Astrocyte of the cerebellum (primary cell): ENCODE results near the gene KCNJ9.

Source experiments
- DNase-seq: peaks from one replicate; pipeline ENCODE4 v3.0.0-alpha.2; 2011; ENCODE audit warnings: low read depth
- H3K4me3 ChIP-seq: 2 replicates; pipeline ENCODE4 v1.5.1; 2011; ENCODE audit warnings: mild to moderate bottlenecking, low read depth, low read length, moderate library complexity
- CTCF ChIP-seq: IDR thresholded peaks from 2 replicates; pipeline ENCODE4 v1.5.1; 2012; ENCODE audit warnings: low read length, low read depth, moderate library complexity, mild to moderate bottlenecking; ENCODE audit errors: missing control alignments
- in situ Hi-C: cut with HindIII; loops from 2 replicates; pipeline ENCODE4 v1.10.0; 2017; ENCODE audit warnings: low sequenced_read_pairs

KCNJ9 gene

DNA sequence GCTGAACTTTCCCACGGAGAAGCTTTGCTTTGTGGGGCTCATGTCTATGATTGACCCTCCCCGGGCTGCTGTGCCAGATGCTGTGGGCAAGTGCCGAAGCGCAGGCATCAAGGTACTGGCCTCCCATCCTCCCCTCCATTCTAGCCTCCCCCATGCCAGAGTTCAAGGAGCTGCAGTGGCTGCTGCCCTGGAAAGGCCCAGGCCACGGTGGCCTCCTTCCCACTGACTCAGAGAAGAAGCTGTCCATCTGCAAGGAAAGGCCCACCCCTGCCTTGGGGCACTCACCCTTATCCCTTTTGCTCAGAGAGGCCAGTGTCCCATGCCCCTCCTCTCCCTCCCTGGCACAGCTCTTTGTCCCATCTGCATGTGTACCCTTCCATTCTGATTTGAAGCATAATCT is 49.1 kb downstream of the KCNJ9 start:
- in situ Hi-C loops = no loop called here
- no peak for DNase-seq
- TF ChIP-seq CTCF = no peak
- H3K4me3 ChIP-seq = no peak overlapping the region

GRCh38 chr1:160130939-160131338 is 49.6 kb downstream of the KCNJ9 start:
- H3K4me3 ChIP-seq = no peak overlapping the region
- DNase-seq = no peak

GRCh38 chr1:160131803-160132565 is 50.6 kb downstream of the KCNJ9 start:
- in situ Hi-C loops = no loop called here
- no peak for DNase-seq
- TF ChIP-seq CTCF = no peak
- H3K4me3 ChIP-seq = no peak overlapping the region

More at GRCh38 chr1:160130939-160131338, 49.6 kb downstream of the KCNJ9 start:
- TF ChIP-seq CTCF = no peak
- in situ Hi-C loops = no loop called here

GRCh38 chr1:160133990-160134770 is 52.8 kb downstream of the KCNJ9 start:
- no peak for DNase-seq

DNA sequence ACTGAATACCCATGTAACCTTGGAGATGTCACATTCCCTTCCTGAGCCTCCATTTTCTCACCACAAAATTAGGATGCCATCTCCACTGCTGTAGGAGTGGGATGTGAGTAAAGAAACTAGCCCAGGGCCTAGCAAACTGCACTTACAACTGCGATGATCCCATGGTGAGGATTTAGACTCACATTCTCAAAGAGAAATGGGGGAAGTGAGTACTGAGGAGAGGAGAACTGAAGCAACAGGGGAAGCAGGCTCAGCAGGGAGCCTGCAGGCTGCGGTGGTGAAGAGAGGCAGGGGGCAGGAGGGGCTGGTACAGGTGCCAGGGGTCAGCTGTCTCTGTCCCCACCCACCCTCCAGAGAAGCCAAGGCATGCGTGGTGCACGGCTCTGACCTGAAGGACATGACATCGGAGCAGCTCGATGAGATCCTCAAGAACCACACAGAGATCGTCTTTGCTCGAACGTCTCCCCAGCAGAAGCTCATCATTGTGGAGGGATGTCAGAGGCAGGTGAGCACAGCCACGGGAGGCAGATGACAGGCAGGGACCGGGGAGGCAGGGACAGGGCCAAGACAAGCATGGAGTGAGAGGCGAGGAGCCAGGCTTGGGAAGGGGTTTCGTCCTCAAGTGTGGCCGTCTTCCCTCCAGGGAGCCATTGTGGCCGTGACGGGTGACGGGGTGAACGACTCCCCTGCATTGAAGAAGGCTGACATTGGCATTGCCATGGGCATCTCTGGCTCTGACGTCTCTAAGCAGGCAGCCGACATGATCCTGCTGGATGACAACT is 53.6 kb downstream of the KCNJ9 start:
- no peak overlapping the region for H3K4me3 ChIP-seq
- no peak for DNase-seq
- TF ChIP-seq CTCF = no peak
- in situ Hi-C loops = no loop called here

More at GRCh38 chr1:160133990-160134770, 52.8 kb downstream of the KCNJ9 start:
- H3K4me3 ChIP-seq = no peak overlapping the region
- no peak for TF ChIP-seq CTCF
- in situ Hi-C loops = no loop called here
